Neural progenitor cell (in vitro differentiated cells): Measurements from ENCODE around the gene NUDC. TPM values are rescaled to one million over a fixed set of nuclear protein-coding genes. Genes with fewer than 3 reads are reported as not detected.
A peak's percentile ranks its signal among the peaks of the same experiment; 100 is the strongest.

Source experiments
- DNase-seq: peaks from one replicate; pipeline ENCODE4 v3.0.0-alpha.2; 2016; ENCODE audit warnings: low spot score
- H2AFZ ChIP-seq: fragments of 200-600 bp; sonication (generic); replicated peaks from 2 replicates; pipeline ENCODE4 v1.6.1; 2016; ENCODE audit warnings: antibody characterized with exemption
- H3F3A ChIP-seq: fragments of 200-600 bp; sonication (generic); 2 replicates; pipeline ENCODE4 v1.6.1; 2016; ENCODE audit warnings: antibody characterized with exemption, low read depth
- H3K27ac ChIP-seq: fragments of 200-600 bp; sonication (generic); 2 replicates; pipeline ENCODE4 v1.5.1; 2016; ENCODE audit warnings: mild to moderate bottlenecking
- H3K27me3 ChIP-seq: fragments of 200-600 bp; sonication (generic); 2 replicates; pipeline ENCODE4 v1.6.1; 2016; ENCODE audit warnings: mild to moderate bottlenecking, moderate library complexity
- H3K36me3 ChIP-seq: fragments of 200-600 bp; sonication (generic); 2 replicates; pipeline ENCODE4 v1.5.1; 2016
- H3K4me1 ChIP-seq: fragments of 200-600 bp; sonication (generic); 2 replicates; pipeline ENCODE4 v1.6.1; 2016; ENCODE audit warnings: mixed run types
- H3K4me2 ChIP-seq: fragments of 200-600 bp; sonication (generic); 2 replicates; pipeline ENCODE4 v1.6.1; 2016
- H3K4me3 ChIP-seq: fragments of 200-600 bp; sonication (generic); 2 replicates; pipeline ENCODE4 v1.5.1; 2016
- H3K79me2 ChIP-seq: fragments of 200-600 bp; sonication (generic); 2 replicates; pipeline ENCODE4 v1.6.1; 2016; ENCODE audit warnings: low read depth
- H3K9ac ChIP-seq: fragments of 200-600 bp; sonication (generic); 2 replicates; pipeline ENCODE4 v1.6.1; 2016
- H3K9me3 ChIP-seq: fragments of 200-600 bp; sonication (generic); 2 replicates; pipeline ENCODE4 v1.5.1; 2016; ENCODE audit warnings: low read depth
- H4K20me1 ChIP-seq: fragments of 200-600 bp; sonication (generic); 2 replicates; pipeline ENCODE4 v1.6.1; 2016; ENCODE audit warnings: low read depth
- H3K27ac Mint-ChIP-seq: 3 replicates; pipeline ENCODE4 v1.8.0; 2021; ENCODE audit warnings: mixed read lengths
- H3K27me3 Mint-ChIP-seq: 2 replicates; pipeline ENCODE4 v1.8.0; 2022; ENCODE audit warnings: low read depth, mild to moderate bottlenecking, inconsistent platforms, moderate library complexity, mixed read lengths; ENCODE audit not compliant: insufficient read depth
- H3K36me3 Mint-ChIP-seq: 3 replicates; pipeline ENCODE4 v1.8.0; 2021; ENCODE audit warnings: mixed read lengths
- H3K4me1 Mint-ChIP-seq: 3 replicates; pipeline ENCODE4 v1.8.0; 2021; ENCODE audit warnings: mixed read lengths
- H3K4me3 Mint-ChIP-seq: 3 replicates; pipeline ENCODE4 v1.8.0; 2021; ENCODE audit warnings: mild to moderate bottlenecking, moderate library complexity, mixed read lengths
- H3K9me3 Mint-ChIP-seq: 3 replicates; pipeline ENCODE4 v1.8.0; 2020; ENCODE audit warnings: mixed read lengths
- EZH2 ChIP-seq: fragments of 200-600 bp; sonication (generic); IDR thresholded peaks from 2 replicates; pipeline ENCODE4 v1.6.1; 2017; ENCODE audit warnings: antibody characterized with exemption, mild to moderate bottlenecking, moderate library complexity
- EZH2phosphoT487 ChIP-seq: fragments of 200-600 bp; sonication (generic); IDR thresholded peaks from 2 replicates; pipeline ENCODE4 v1.6.1; 2017; ENCODE audit warnings: antibody characterized with exemption
- total RNA-seq: library from RNA; depleted of rRNA; stranded (reverse); fragments of >200 nt; gene quantifications from 2 replicates; pipeline ENCODE4 v1.2.3, GENCODE V29; 2015; ENCODE audit warnings: low replicate concordance
- TF ChIP-seq, protein P1 (sequence below): fragments of 200-600 bp; sonication (generic); IDR thresholded peaks from 2 replicates; pipeline ENCODE4 v1.5.1; 2017; ENCODE audit warnings: antibody characterized with exemption, mild to moderate bottlenecking

NUDC gene
- total RNA-seq, 1 donor from 2014 or later, result 28.6 TPM

DNA sequence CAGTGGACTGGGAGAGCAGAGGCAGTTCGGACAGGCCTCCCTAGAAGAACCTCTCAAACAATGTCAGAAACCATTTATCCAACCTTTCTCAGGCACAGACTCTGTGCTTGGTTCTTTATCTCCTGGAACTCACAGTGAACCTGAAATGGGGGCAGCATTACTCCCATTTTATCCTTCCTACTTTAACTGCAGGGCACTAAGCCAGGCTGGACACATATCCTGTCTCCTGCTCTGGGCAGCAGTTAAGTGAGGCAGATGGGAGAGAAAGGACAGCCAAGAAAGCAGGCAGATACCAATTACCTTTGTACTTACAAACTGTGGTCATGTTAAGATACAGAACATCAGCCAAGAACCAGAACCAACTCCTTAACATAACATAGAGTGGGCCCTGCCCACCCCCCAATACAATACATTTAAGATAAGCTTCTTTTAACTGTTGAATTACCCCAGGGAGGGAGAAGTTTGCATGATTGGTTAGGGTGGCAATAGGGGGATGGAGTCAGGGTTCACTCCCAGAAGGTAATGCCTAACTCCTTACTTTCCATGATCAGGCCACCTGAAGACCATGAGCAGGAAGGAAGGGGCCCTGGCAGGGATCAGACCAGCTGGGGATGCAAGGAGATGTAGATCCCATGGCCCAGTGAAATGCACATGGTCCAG, 27.9 kb downstream of the NUDC start:
- H3K79me2 ChIP-seq, result no peaks in the 10 kb centered on the region
- H3K4me2 ChIP-seq, result no peak overlapping the region
- no peak overlapping the region for H2AFZ ChIP-seq
- Mint-ChIP-seq H3K27ac (no peak overlapping the region), H3K36me3 (peaks cover 20% of the 10 kb centered on the region), H3K4me1 (peaks cover 4% of the 10 kb centered on the region), H3K27me3 (peaks cover 2% of the 10 kb centered on the region), H3K4me3 (peak overlapping the region; percentile 15), H3K9me3 (no peaks in the 10 kb centered on the region)
- no peak for DNase-seq
- no peak overlapping the region for H3K9ac ChIP-seq
- no peaks in the 10 kb centered on the region for H4K20me1 ChIP-seq
- H3K4me1 ChIP-seq, result no peaks in the 10 kb centered on the region
- H3F3A ChIP-seq, result peaks cover 9% of the 10 kb centered on the region
- peak overlapping the region; percentile 58 for H3K27ac ChIP-seq
- H3K36me3 ChIP-seq, result no peaks in the 10 kb centered on the region
- no peaks in the 10 kb centered on the region for H3K9me3 ChIP-seq
- no peak overlapping the region for H3K4me3 ChIP-seq
- no peaks in the 10 kb centered on the region for H3K27me3 ChIP-seq
- TF ChIP-seq EZH2 (no peak), EZH2phosphoT487 (no peak)

DNA sequence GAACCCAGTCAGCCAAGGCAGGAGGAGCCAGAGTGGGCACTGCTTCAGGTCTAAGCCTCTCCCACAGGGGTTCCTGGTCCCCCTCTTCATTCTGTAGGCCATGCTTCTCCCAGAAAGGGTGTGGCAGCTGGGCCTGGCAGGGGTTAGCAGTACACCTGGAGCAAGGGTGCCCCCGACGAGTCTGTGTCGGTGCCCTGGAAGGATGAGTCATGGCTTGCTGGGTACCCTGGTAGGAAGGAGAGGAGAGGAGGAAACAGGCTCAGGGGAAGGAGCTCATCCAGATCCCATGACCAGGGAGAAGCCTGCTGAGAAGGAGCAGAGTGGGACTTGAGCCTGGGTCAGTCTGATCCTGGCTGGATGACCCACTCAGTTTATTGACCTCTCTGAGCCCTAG, 28.4 kb downstream of the NUDC start:
- no peaks in the 10 kb centered on the region for H4K20me1 ChIP-seq
- no peak overlapping the region for H3K4me2 ChIP-seq
- H3K79me2 ChIP-seq, result no peaks in the 10 kb centered on the region
- DNase-seq, result no peak
- Mint-ChIP-seq H3K27ac (no peak overlapping the region), H3K4me3 (no peak overlapping the region), H3K4me1 (peaks cover 4% of the 10 kb centered on the region), H3K27me3 (peaks cover 2% of the 10 kb centered on the region), H3K36me3 (peaks cover 19% of the 10 kb centered on the region), H3K9me3 (no peaks in the 10 kb centered on the region)
- no peaks in the 10 kb centered on the region for H3K9me3 ChIP-seq
- no peaks in the 10 kb centered on the region for H3K4me1 ChIP-seq
- no peak overlapping the region for H3K27ac ChIP-seq
- peaks cover 9% of the 10 kb centered on the region for H3F3A ChIP-seq
- no peak overlapping the region for H2AFZ ChIP-seq
- no peaks in the 10 kb centered on the region for H3K36me3 ChIP-seq
- H3K4me3 ChIP-seq, result no peak overlapping the region
- no peaks in the 10 kb centered on the region for H3K27me3 ChIP-seq
- no peak overlapping the region for H3K9ac ChIP-seq
- TF ChIP-seq EZH2phosphoT487 (no peak), EZH2 (no peak)
- TF ChIP-seq, protein P1, sequence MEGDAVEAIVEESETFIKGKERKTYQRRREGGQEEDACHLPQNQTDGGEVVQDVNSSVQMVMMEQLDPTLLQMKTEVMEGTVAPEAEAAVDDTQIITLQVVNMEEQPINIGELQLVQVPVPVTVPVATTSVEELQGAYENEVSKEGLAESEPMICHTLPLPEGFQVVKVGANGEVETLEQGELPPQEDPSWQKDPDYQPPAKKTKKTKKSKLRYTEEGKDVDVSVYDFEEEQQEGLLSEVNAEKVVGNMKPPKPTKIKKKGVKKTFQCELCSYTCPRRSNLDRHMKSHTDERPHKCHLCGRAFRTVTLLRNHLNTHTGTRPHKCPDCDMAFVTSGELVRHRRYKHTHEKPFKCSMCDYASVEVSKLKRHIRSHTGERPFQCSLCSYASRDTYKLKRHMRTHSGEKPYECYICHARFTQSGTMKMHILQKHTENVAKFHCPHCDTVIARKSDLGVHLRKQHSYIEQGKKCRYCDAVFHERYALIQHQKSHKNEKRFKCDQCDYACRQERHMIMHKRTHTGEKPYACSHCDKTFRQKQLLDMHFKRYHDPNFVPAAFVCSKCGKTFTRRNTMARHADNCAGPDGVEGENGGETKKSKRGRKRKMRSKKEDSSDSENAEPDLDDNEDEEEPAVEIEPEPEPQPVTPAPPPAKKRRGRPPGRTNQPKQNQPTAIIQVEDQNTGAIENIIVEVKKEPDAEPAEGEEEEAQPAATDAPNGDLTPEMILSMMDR, result no peak

DNA sequence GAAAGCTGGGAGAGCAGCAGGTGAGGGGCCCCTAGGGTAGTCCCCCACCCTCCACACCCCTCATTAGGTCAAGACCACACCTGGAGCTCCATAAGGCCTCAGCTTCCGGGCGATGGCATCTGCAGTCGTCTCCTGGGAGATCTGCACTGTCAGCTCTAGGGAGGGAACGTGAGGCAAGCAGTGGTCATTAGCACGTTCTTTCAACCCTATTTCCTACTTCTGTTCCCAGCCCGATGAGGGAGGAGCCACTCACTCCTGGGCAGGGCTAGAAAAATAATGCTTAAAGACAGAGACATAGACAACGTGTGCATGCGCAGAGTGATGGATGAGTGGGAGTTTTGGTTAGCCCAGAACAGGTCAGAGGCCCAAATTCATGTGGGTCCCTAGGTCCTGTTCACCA, 29.1 kb downstream of the NUDC start:
- H3K4me3 Mint-ChIP-seq, result no peak overlapping the region
- H2AFZ ChIP-seq, result no peak overlapping the region
- no peaks in the 10 kb centered on the region for H3K36me3 ChIP-seq
- H3K4me3 ChIP-seq, result no peak overlapping the region
- H3K9me3 ChIP-seq, result no peaks in the 10 kb centered on the region
- H3K9me3 Mint-ChIP-seq, result no peaks in the 10 kb centered on the region
- H4K20me1 ChIP-seq, result no peaks in the 10 kb centered on the region
- no peak overlapping the region for H3K27ac Mint-ChIP-seq
- no peak for DNase-seq
- H3K9ac ChIP-seq, result no peak overlapping the region
- no peaks in the 10 kb centered on the region for H3K27me3 ChIP-seq
- H3K4me1 ChIP-seq, result no peaks in the 10 kb centered on the region
- no peak overlapping the region for H3K4me2 ChIP-seq
- H3K27me3 Mint-ChIP-seq, result peaks cover 2% of the 10 kb centered on the region
- peaks cover 12% of the 10 kb centered on the region for H3K36me3 Mint-ChIP-seq
- peaks cover 9% of the 10 kb centered on the region for H3F3A ChIP-seq
- H3K4me1 Mint-ChIP-seq, result peaks cover 4% of the 10 kb centered on the region
- no peak for TF ChIP-seq EZH2
- TF ChIP-seq, protein P1, result no peak
- TF ChIP-seq EZH2phosphoT487, result no peak
- H3K79me2 ChIP-seq, result no peaks in the 10 kb centered on the region
- H3K27ac ChIP-seq, result no peak overlapping the region

DNA sequence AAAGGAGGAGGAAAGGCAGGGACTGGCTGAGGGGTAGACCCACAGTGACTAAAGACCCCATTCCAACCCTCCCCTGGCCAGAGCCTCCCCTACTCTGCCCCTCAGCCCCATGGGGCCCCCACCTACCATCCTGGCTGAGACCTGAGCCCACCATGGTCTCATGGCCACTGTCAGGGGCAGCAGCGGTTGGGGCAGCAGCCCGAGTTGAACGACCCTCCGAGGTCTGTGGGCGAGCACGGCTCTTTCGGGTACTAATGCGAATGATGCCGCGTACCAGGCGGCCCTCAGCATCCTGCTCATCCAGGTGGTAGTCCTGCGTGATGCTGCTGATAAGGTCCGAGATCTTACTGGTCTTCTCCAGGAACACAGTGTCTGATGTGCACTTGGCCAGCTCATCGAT, 29.7 kb downstream of the NUDC start:
- H3K4me2 ChIP-seq, result no peak overlapping the region
- Mint-ChIP-seq H3K4me1 (peaks cover 4% of the 10 kb centered on the region), H3K27ac (no peak overlapping the region), H3K9me3 (no peaks in the 10 kb centered on the region), H3K4me3 (no peak overlapping the region), H3K27me3 (peaks cover 6% of the 10 kb centered on the region), H3K36me3 (peaks cover 6% of the 10 kb centered on the region)
- no peaks in the 10 kb centered on the region for H3K27me3 ChIP-seq
- H4K20me1 ChIP-seq, result no peaks in the 10 kb centered on the region
- DNase-seq, result no peak
- H3F3A ChIP-seq, result peaks cover 9% of the 10 kb centered on the region
- no peaks in the 10 kb centered on the region for H3K9me3 ChIP-seq
- no peak overlapping the region for H3K9ac ChIP-seq
- no peaks in the 10 kb centered on the region for H3K79me2 ChIP-seq
- H3K36me3 ChIP-seq, result no peaks in the 10 kb centered on the region
- H3K4me3 ChIP-seq, result no peak overlapping the region
- H3K27ac ChIP-seq, result no peak overlapping the region
- TF ChIP-seq EZH2, result no peak
- TF ChIP-seq EZH2phosphoT487, result no peak
- TF ChIP-seq, protein P1, result no peak
- H2AFZ ChIP-seq, result no peak overlapping the region
- H3K4me1 ChIP-seq, result no peaks in the 10 kb centered on the region
